ENCODE data around the gene RNPEPL1. TPM values are rescaled to one million over a fixed set of nuclear protein-coding genes. Genes with fewer than 3 reads are reported as not detected.
"Not testable (repeated sequence)": the region's sequence is repeated elsewhere in the genome, so short reads cannot be mapped to it uniquely, and the experiment has no call there.

Gene RNPEPL1
- total and polyA plus RNA-seq, 8 donors = 20.9 to 99.2 (median 27.8) TPM

GRCh38 chr2:240615820-240616547 is 47.7 kb downstream of the RNPEPL1 start:
- no peak overlapping the region for H3K27ac ChIP-seq

GRCh38 chr2:240616860-240617666 is 48.8 kb downstream of the RNPEPL1 start:
- Histone ChIP-seq H3K27me3 (peaks cover 0 to 12% of the 10 kb centered on the region in 2 donors), H3K4me1 (peaks cover 0 to 43% of the 10 kb centered on the region in 2 donors)
- H3K36me3 ChIP-seq; H3K9me3 ChIP-seq; H3K27ac ChIP-seq; intact Hi-C loops (cut with DNase I); ATAC-seq; H3K4me3 ChIP-seq: not testable (repeated sequence)
- DNase-seq = peak in 1 of 4 donors; percentile 32

More at GRCh38 chr2:240615820-240616547, 47.7 kb downstream of the RNPEPL1 start:
- H3K9me3 ChIP-seq = peaks cover 0 to 3% of the 10 kb centered on the region in 2 donors
- intact Hi-C loops (cut with DNase I) = no loop called here
- H3K36me3 ChIP-seq = no peaks in the 10 kb centered on the region
- peaks cover 0 to 12% of the 10 kb centered on the region in 2 donors for H3K27me3 ChIP-seq
- H3K4me3 ChIP-seq = no peak overlapping the region
- ATAC-seq = no peak
- DNase-seq = peak in 2 of 4 donors; percentile 18 to 47
- H3K4me1 ChIP-seq = peaks cover 0 to 42% of the 10 kb centered on the region in 2 donors
- no peak for TF ChIP-seq CTCF (IDR thresholded peaks at IDR 0.05)

GRCh38 chr2:240618776-240619175 is 50.5 kb downstream of the RNPEPL1 start:
- ATAC-seq = peak; percentile 82
- H3K27ac ChIP-seq = no peak overlapping the region
- H3K4me3 ChIP-seq = no peak overlapping the region
- intact Hi-C loops (cut with DNase I) = no loop called here
- DNase-seq = peak in 2 of 4 donors; percentile 20 to 34
- peaks cover 0 to 3% of the 10 kb centered on the region in 2 donors for H3K9me3 ChIP-seq
- H3K4me1 ChIP-seq = peaks cover 0 to 42% of the 10 kb centered on the region in 2 donors
- H3K36me3 ChIP-seq = no peaks in the 10 kb centered on the region
- no peak for TF ChIP-seq CTCF (IDR thresholded peaks at IDR 0.05)
- H3K27me3 ChIP-seq = peaks cover 0 to 19% of the 10 kb centered on the region in 2 donors

GRCh38 chr2:240619506-240620148 is 51.3 kb downstream of the RNPEPL1 start:
- DNase-seq (peak in 2 of 4 donors; percentile 35 to 73), ATAC-seq (peak; percentile 62)
- Histone ChIP-seq H3K27me3 (peaks cover 0 to 19% of the 10 kb centered on the region in 2 donors), H3K27ac (no peak overlapping the region), H3K4me3 (no peak overlapping the region), H3K9me3 (peaks cover 0 to 3% of the 10 kb centered on the region in 2 donors), H3K4me1 (peaks cover 0 to 49% of the 10 kb centered on the region in 2 donors), H3K36me3 (no peaks in the 10 kb centered on the region)
- no peak for TF ChIP-seq CTCF (IDR thresholded peaks at IDR 0.05)
- intact Hi-C loops (cut with DNase I) = no loop called here

GRCh38 chr2:240620149-240620731 is 52.0 kb downstream of the RNPEPL1 start:
- no peak for TF ChIP-seq CTCF (IDR thresholded peaks at IDR 0.05)
- no peaks in the 10 kb centered on the region for H3K36me3 ChIP-seq

More at GRCh38 chr2:240620149-240620731, 52.0 kb downstream of the RNPEPL1 start:
- Histone ChIP-seq H3K4me1 (peaks cover 0 to 54% of the 10 kb centered on the region in 2 donors), H3K27me3 (peaks cover 0 to 22% of the 10 kb centered on the region in 2 donors), H3K27ac (no peak overlapping the region), H3K4me3 (no peak overlapping the region), H3K9me3 (peaks cover 0 to 3% of the 10 kb centered on the region in 2 donors)
- intact Hi-C loops (cut with DNase I) = no loop called here
- ATAC-seq = no peak
- peak in 2 of 4 donors; percentile 19 to 69 for DNase-seq
